ENCODE results near the gene PLA2G4A.
"Not testable (repeated sequence)": the region's sequence is repeated elsewhere in the genome, so short reads cannot be mapped to it uniquely, and the experiment has no call there.

Gene PLA2G4A

DNA sequence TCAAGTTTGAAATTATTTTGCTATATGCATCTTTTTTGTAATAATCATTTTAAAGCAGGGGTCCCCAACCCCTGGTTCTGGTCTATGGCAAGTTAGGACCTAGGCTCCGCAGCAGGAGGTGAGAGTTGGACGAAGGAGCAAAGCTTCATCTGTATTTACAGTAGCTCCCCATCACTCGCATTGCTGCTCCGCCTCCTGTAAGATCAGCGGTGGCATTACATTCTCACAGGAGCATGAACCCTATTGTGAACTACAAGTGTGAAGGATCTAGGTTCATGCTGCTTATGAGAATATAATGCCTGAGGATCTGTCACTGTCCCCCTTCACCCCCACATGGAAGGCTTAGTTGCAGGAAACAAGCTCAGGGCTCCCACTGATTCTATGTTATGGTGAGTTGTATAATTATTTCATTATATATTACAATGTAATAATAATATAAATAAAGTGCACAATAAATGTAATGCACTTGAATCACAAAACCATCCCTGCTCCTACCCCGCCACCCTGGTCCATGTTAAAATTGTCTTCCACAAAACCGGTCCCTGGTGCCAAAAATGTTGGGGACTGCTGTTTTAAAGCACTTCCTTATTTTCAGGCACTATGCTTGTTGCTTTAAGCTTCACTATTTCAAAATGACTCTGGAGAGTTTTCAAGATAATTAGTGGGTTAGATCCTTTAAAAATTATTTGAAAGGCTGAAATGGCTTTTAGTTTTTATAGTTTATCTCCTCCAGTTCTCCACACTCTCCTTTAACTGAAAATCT, 74.8 kb downstream of the PLA2G4A start:
- H3K4me1 ChIP-seq (ENCODE audit: control insufficient read depth, insufficient read depth, low read length) = no peaks in the 10 kb centered on the region
- WGBS, 2 experiments = 85 to 86% methylated on average over 7 of the region's 7 CpGs

DNA sequence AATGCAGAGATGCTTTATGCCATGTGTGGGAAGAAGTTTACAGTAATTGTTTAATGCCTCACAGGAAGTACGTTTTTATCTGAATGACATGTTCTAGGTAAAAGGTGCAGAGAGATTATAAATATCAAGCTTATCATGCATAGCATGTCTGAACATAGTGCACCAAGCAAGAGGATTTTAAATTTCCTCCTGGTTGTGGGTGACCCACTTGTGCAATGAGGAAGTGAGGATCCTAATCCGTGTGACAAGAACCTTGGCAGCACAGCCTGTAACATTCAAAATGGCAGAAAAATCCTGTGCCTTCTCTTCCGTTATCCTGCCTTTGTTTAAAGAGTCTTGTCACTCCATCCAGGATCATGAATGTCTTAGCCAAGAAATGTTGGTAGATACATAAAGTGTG, 75.6 kb downstream of the PLA2G4A start:
- H3K4me3 ChIP-seq (ENCODE audit: insufficient read depth, low read depth, low read length) = no peak overlapping the region
- 92 to 95% methylated on average over 3 of the region's 3 CpGs for WGBS, 2 experiments
- H3K27ac ChIP-seq (ENCODE audit: insufficient read depth, low read depth, low read length, poor library complexity, severe bottlenecking) = no peak overlapping the region
- no peaks in the 10 kb centered on the region for H3K4me1 ChIP-seq (ENCODE audit: control insufficient read depth, insufficient read depth, low read length)
- H3K36me3 ChIP-seq (ENCODE audit: control insufficient read depth, insufficient read depth, low read length) = no peaks in the 10 kb centered on the region
- H3K9me3 ChIP-seq (ENCODE audit: control insufficient read depth, low read length) = no peaks in the 10 kb centered on the region
- no peaks in the 10 kb centered on the region for H3K27me3 ChIP-seq (ENCODE audit: control insufficient read depth, insufficient read depth, low read length, poor library complexity, severe bottlenecking)

More for the DNA sequence above, 74.8 kb downstream of the PLA2G4A start:
- no peaks in the 10 kb centered on the region for H3K36me3 ChIP-seq (ENCODE audit: control insufficient read depth, insufficient read depth, low read length)
- H3K9me3 ChIP-seq (ENCODE audit: control insufficient read depth, low read length) = no peaks in the 10 kb centered on the region
- H3K4me3 ChIP-seq (ENCODE audit: insufficient read depth, low read depth, low read length) = no peak overlapping the region
- no peaks in the 10 kb centered on the region for H3K27me3 ChIP-seq (ENCODE audit: control insufficient read depth, insufficient read depth, low read length, poor library complexity, severe bottlenecking)
- H3K27ac ChIP-seq (ENCODE audit: insufficient read depth, low read depth, low read length, poor library complexity, severe bottlenecking) = no peak overlapping the region

DNA sequence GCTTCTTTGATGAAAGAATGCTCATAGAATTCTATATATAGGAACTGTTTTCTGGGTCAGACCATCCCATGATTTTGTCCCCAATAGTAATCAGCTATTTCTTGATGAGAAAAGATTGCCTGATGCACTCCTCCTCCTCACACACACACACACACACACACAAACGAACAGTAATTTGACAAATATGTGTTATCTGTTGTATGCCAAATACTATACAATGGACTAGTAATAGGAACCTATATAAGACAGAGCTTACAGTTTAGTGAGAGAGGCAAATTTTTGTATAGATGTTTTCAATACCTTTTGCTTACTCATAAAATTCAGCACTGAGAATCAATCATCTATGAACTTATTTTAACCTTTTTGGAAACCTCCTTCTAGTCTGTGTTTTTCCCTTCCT, 76.8 kb downstream of the PLA2G4A start:
- Histone ChIP-seq H3K9me3 (ENCODE audit: control insufficient read depth, low read length) (no peaks in the 10 kb centered on the region), H3K27me3 (ENCODE audit: control insufficient read depth, insufficient read depth, low read length, poor library complexity, severe bottlenecking) (no peaks in the 10 kb centered on the region), H3K4me3 (ENCODE audit: insufficient read depth, low read depth, low read length) (no peak overlapping the region), H3K36me3 (ENCODE audit: control insufficient read depth, insufficient read depth, low read length) (no peaks in the 10 kb centered on the region), H3K4me1 (ENCODE audit: control insufficient read depth, insufficient read depth, low read length) (no peaks in the 10 kb centered on the region), H3K27ac (ENCODE audit: insufficient read depth, low read depth, low read length, poor library complexity, severe bottlenecking) (no peak overlapping the region)
- WGBS, 2 experiments = no CpG with 5 or more reads among the region's 1 CpG

DNA sequence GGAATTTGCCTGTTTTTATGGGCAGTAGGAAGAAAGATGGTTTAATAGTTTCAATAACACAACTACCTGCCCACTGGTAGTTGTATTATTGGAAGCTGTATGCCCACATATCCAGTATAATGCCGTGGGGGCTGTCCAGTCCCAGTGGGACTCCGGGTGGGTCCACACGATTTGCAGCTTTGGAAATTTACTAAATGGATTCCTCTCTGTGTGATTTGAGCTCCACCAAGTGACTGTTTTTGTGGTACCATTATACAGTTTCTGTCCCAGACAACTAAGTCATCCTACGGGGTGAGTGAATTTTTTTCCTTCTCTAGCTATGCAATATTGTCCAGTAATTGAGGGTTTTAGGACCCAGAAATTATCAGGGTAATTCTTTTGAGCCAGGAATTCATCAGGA, 86.8 kb downstream of the PLA2G4A start:
- Histone ChIP-seq H3K4me1 (ENCODE audit: control insufficient read depth, insufficient read depth, low read length) (no peaks in the 10 kb centered on the region), H3K36me3 (ENCODE audit: control insufficient read depth, insufficient read depth, low read length) (no peaks in the 10 kb centered on the region), H3K27me3 (ENCODE audit: control insufficient read depth, insufficient read depth, low read length, poor library complexity, severe bottlenecking) (no peaks in the 10 kb centered on the region), H3K27ac (ENCODE audit: insufficient read depth, low read depth, low read length, poor library complexity, severe bottlenecking) (no peak overlapping the region), H3K9me3 (ENCODE audit: control insufficient read depth, low read length) (no peaks in the 10 kb centered on the region), H3K4me3 (ENCODE audit: insufficient read depth, low read depth, low read length) (no peak overlapping the region)
- WGBS, 2 experiments = 89 to 90% methylated on average over 4 of the region's 4 CpGs

DNA sequence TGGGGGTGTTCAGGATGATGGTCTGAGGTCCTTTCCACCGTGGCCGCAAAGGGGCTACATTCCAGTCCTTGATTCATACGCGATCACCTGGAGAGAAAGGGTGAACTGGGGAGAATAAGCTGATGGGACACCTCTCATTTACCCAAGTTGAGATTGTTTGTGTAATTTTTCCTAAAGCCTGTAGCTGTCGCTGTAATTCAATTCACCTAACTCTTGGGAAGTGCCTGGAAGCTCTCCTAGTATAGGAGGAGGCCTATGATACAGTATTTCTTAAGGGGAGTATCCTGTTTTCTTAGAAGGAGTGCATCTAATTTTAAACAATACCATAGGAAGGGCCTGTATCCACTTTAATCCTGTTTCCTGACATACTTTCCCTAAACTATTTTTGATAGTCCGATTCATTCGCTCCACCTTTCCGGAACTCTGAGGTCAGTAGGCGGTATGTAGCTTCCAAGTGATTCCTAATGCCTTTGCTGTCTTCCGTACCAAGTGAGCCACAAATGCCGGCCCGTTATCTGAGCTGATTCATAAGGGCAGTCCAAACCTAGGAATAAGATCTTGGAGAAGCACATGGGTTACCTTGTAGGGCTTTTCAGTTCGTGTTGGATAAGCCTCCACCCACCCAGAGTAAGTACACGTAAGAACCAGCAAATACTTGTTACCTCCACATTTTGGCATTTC, 88.5 kb downstream of the PLA2G4A start:
- H3K27ac ChIP-seq (ENCODE audit: insufficient read depth, low read depth, low read length, poor library complexity, severe bottlenecking); H3K9me3 ChIP-seq (ENCODE audit: control insufficient read depth, low read length); H3K4me1 ChIP-seq (ENCODE audit: control insufficient read depth, insufficient read depth, low read length); H3K27me3 ChIP-seq (ENCODE audit: control insufficient read depth, insufficient read depth, low read length, poor library complexity, severe bottlenecking); H3K4me3 ChIP-seq (ENCODE audit: insufficient read depth, low read depth, low read length); H3K36me3 ChIP-seq (ENCODE audit: control insufficient read depth, insufficient read depth, low read length): not testable (repeated sequence)
- 79 to 84% methylated on average over 14 of the region's 14 CpGs for WGBS, 2 experiments

DNA sequence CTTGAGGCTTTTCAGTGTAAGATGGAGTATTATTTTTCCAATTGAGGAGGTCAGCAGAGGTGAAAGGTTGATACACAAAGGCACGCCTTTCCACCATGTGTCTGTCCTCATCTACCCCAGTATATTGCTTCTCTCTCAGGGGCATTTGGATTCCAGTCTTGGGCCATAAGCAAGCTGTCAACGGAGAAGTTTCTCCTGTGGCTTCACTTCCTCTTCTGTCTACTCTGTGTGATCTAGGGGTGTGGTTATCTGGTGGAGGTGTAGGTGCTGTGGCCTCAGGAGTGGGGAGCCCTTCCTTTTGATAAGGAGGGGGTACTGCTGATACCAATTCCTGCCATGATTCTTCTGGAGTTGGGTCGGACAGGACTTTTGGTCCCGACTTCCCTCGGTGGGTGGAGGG, 92.6 kb downstream of the PLA2G4A start:
- not testable (repeated sequence) for H3K4me3 ChIP-seq (ENCODE audit: insufficient read depth, low read depth, low read length); H3K36me3 ChIP-seq (ENCODE audit: control insufficient read depth, insufficient read depth, low read length); H3K27ac ChIP-seq (ENCODE audit: insufficient read depth, low read depth, low read length, poor library complexity, severe bottlenecking); H3K27me3 ChIP-seq (ENCODE audit: control insufficient read depth, insufficient read depth, low read length, poor library complexity, severe bottlenecking); H3K9me3 ChIP-seq (ENCODE audit: control insufficient read depth, low read length); H3K4me1 ChIP-seq (ENCODE audit: control insufficient read depth, insufficient read depth, low read length)
- 96 to 99% methylated on average over 5 of the region's 5 CpGs for WGBS, 2 experiments

DNA sequence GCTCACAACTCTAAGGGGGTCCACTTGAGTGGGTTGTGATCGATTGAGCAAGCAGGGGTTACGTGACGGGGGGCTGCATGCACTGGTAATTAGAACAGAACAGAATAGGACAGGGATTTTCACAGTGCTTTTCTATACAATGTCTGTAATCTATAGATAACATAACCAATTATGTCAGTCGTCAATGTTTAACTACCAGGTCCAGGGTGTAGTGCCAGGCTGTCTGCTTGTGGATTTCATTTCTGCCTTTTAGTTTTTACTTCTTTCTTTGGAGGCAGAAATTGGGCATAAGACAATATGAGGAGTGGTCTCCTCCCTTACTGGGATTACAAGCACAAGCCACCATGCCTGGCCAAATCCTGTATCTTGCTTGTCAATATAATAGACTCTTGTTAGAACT, 94.1 kb downstream of the PLA2G4A start:
- WGBS, 2 experiments = 64 to 93% methylated on average over 3 to 4 of the region's 4 CpGs
- H3K4me3 ChIP-seq (ENCODE audit: insufficient read depth, low read depth, low read length); H3K36me3 ChIP-seq (ENCODE audit: control insufficient read depth, insufficient read depth, low read length); H3K27ac ChIP-seq (ENCODE audit: insufficient read depth, low read depth, low read length, poor library complexity, severe bottlenecking); H3K4me1 ChIP-seq (ENCODE audit: control insufficient read depth, insufficient read depth, low read length); H3K27me3 ChIP-seq (ENCODE audit: control insufficient read depth, insufficient read depth, low read length, poor library complexity, severe bottlenecking); H3K9me3 ChIP-seq (ENCODE audit: control insufficient read depth, low read length): not testable (repeated sequence)

DNA sequence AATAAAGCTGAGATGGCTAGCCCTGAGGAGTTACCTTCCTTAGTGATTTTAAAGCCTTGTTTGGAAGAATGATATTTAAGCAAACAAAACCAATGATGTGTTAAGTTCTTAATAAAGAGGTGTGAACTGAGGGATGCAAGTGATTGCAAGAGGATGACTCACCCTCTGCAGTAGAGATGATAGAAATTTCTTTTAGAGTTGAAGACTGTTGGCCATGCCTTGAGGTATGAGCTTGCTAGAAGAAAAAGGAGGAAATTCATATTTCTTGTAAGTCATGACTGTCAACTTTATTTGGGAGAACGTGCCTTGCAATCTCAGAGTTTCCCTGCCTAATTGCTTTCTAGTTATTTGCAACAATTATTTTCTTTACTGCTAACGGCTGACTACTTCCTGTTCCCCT, 94.7 kb downstream of the PLA2G4A start:
- Histone ChIP-seq H3K36me3 (ENCODE audit: control insufficient read depth, insufficient read depth, low read length) (no peaks in the 10 kb centered on the region), H3K4me1 (ENCODE audit: control insufficient read depth, insufficient read depth, low read length) (no peaks in the 10 kb centered on the region), H3K27ac (ENCODE audit: insufficient read depth, low read depth, low read length, poor library complexity, severe bottlenecking) (no peak overlapping the region), H3K9me3 (ENCODE audit: control insufficient read depth, low read length) (no peaks in the 10 kb centered on the region), H3K4me3 (ENCODE audit: insufficient read depth, low read depth, low read length) (no peak overlapping the region), H3K27me3 (ENCODE audit: control insufficient read depth, insufficient read depth, low read length, poor library complexity, severe bottlenecking) (no peaks in the 10 kb centered on the region)
- WGBS, 2 experiments = 87 to 94% methylated on average over 2 of the region's 2 CpGs

DNA sequence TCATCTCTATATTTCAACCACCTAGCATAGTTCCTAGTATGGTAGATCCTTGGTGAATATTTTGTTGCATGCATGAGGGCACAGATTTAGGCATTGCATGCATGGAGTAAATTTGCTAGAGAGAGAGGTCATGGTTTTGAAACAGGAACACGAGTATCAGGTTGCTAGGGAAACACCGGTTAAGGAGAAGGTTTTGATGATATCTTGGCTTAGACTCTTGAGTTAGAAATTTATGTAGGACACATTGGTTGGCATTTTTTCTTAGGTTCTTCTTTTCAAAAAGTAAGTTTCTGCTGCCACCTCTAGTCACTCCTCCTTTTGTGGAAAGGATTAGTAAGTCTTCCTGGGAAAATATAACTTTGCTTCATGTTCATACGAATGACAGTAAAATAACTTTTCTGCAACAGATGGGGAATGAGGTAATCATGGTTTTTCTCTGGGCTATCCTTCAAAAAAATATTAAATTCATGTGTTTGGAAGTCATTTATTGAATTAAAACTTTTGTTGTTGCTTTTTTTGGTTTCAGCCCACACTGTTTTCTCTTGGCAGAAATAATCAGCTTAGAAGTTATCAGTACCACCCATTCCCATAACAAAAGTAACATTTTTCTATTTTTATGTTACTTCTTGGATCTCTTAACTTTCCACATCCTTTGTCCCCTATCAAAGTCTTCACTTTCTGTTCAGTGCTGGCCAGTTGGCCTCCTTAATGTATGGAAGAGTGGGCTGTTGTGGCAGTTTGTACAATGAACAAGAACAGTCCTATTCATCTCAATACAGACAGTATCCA, 97.3 kb downstream of the PLA2G4A start:
- no peak overlapping the region for H3K4me3 ChIP-seq (ENCODE audit: insufficient read depth, low read depth, low read length)
- H3K27ac ChIP-seq (ENCODE audit: insufficient read depth, low read depth, low read length, poor library complexity, severe bottlenecking) = no peak overlapping the region
- WGBS, 2 experiments = 94% methylated on average over 3 of the region's 3 CpGs
- no peaks in the 10 kb centered on the region for H3K4me1 ChIP-seq (ENCODE audit: control insufficient read depth, insufficient read depth, low read length)
- H3K9me3 ChIP-seq (ENCODE audit: control insufficient read depth, low read length) = no peaks in the 10 kb centered on the region
- no peaks in the 10 kb centered on the region for H3K27me3 ChIP-seq (ENCODE audit: control insufficient read depth, insufficient read depth, low read length, poor library complexity, severe bottlenecking)
- H3K36me3 ChIP-seq (ENCODE audit: control insufficient read depth, insufficient read depth, low read length) = no peaks in the 10 kb centered on the region

DNA sequence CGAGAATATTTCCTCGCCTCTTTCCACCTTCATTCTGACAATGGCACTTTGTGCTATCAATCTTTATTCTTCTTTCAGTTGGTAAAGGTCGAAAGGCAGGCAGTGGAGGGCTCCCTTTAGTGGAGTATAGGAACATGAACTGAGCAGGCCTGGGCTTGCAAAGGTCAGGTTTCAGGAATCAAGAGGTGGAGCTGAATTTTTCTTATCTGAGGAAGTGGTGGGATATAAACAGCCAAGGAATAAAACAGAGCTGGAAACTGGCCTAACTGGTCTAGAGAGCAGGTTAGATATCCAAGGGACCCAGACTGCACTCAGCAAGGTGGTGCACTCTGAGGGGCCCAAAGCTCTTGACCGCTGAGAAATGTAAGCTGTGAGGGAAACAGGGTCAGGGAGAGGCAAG, 99.1 kb downstream of the PLA2G4A start:
- Histone ChIP-seq H3K27ac (ENCODE audit: insufficient read depth, low read depth, low read length, poor library complexity, severe bottlenecking) (no peak overlapping the region), H3K9me3 (ENCODE audit: control insufficient read depth, low read length) (no peaks in the 10 kb centered on the region), H3K4me3 (ENCODE audit: insufficient read depth, low read depth, low read length) (no peak overlapping the region), H3K27me3 (ENCODE audit: control insufficient read depth, insufficient read depth, low read length, poor library complexity, severe bottlenecking) (no peaks in the 10 kb centered on the region), H3K36me3 (ENCODE audit: control insufficient read depth, insufficient read depth, low read length) (no peaks in the 10 kb centered on the region), H3K4me1 (ENCODE audit: control insufficient read depth, insufficient read depth, low read length) (no peaks in the 10 kb centered on the region)
- WGBS, 2 experiments = 92 to 96% methylated on average over 4 of the region's 4 CpGs

Measured in ectodermal cell (in vitro differentiated cells).